GM12891 (cell line): ENCODE results near the gene NUP155. TPM values are rescaled to one million over a fixed set of nuclear protein-coding genes. Genes with fewer than 3 reads are reported as not detected.
"Not testable (repeated sequence)": the region's sequence is repeated elsewhere in the genome, so short reads cannot be mapped to it uniquely, and the experiment has no call there.

Experiments
- DNase-seq: peaks from one replicate; pipeline ENCODE4 v3.0.0; 2011; ENCODE audit warnings: low spot score; ENCODE audit not compliant: insufficient read length
- FAIRE-seq: peaks from 2 replicates; lab custom pipeline; 2011; peaks lifted over from hg19 to GRCh38; lab: Jason Lieb, UNC
- PAX5 ChIP-seq: IDR thresholded peaks from 2 replicates; pipeline ENCODE4 v1.6.1; 2011; ENCODE audit warnings: low read length, moderate library complexity, mild to moderate bottlenecking; ENCODE audit not compliant: insufficient read depth, severe bottlenecking
- POLR2A ChIP-seq: IDR thresholded peaks from 2 replicates; pipeline ENCODE4 v1.6.1; 2011; ENCODE audit warnings: low read depth, low read length, control low read depth
- POLR2AphosphoS5 ChIP-seq: IDR thresholded peaks from 2 replicates; pipeline ENCODE4 v1.6.1; 2011; ENCODE audit warnings: low read depth, low read length, control low read depth
- POU2F2 ChIP-seq: IDR thresholded peaks from 2 replicates; pipeline ENCODE4 v1.6.1; 2011; ENCODE audit warnings: low read depth, mild to moderate bottlenecking, control low read depth, low read length, moderate library complexity
- SPI1 ChIP-seq: IDR thresholded peaks from 2 replicates; pipeline ENCODE4 v1.6.1; 2011; ENCODE audit warnings: low read depth, low read length, control low read depth
- TAF1 ChIP-seq: IDR thresholded peaks from 2 replicates; pipeline ENCODE4 v1.6.1; 2011; ENCODE audit warnings: low read depth, low read length, control low read depth
- polyA plus RNA-seq: library from polyadenylated mRNA; unstranded; fragments of >200 nt; gene quantifications from one replicate; pipeline ENCODE4 v1.2.1, GENCODE V29; 2012; ENCODE audit warnings: low read depth, missing spikeins, inconsistent platforms; ENCODE audit not compliant: missing spikeins

NUP155 gene
- polyA plus RNA-seq = 14.3 TPM

DNA sequence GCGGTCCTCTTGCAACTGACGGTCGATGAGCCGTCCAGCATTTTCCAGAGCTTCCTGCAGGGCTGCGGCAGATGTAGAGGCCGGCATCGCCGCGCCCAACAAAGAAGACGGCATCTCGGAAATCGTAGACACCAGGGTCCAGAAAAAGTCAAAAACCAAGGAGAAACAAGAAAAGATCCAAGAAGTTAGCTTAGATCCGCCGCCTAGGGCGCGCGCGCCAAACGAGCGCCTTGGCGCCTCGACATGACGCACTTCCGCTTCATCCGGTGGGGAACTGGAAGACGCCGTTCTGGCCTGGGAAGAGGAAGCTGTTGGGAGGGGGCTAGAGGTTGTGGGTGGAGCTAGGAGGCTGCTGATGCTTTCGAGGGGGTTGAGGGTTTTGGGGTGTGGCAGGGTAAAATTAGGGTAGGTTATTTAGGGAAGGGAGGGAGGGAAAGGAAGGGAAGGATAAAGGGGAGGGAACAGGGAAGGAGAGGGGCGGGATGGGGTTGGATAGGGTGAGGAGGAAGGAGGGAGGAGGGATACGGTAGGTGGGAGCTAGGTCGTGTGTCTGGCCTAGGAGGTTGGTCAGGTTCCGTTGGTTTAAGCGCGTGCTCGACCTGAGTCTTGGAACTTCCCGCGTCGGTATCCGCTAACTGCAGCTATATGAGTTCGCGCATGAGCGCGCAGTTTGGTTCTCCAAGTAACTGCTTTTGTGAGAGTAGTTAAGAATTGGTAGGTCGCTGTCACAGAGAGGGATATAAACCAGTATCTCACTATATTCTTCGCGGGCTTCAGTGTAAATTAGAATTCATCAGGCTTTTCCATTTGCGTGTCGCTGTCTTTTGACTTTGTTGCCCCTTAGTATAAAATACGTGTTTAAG, at the start of gene NUP155:
TSS of gene NUP155 (minus strand) at position 243 of the 863 bp plus-strand sequence. CDS start at position 114, 129 bp downstream.
- FAIRE-seq = peak; percentile 98
- TF ChIP-seq POLR2A = peak; percentile 94
- TF ChIP-seq POU2F2 = no peak; the same call in 1 of the 2 replicates
- TF ChIP-seq PAX5 = peak; percentile 23
- TF ChIP-seq TAF1 = peak; percentile 85
- peak; percentile 93 for TF ChIP-seq POLR2AphosphoS5
- TF ChIP-seq SPI1 = peak; percentile 84

GRCh38 chr5:37417347-37417746, 46.4 kb upstream of the NUP155 start:
- FAIRE-seq (no peak), DNase-seq (no peak)

More for the DNA sequence above, at the start of gene NUP155:
- DNase-seq = peak; percentile 75

DNA sequence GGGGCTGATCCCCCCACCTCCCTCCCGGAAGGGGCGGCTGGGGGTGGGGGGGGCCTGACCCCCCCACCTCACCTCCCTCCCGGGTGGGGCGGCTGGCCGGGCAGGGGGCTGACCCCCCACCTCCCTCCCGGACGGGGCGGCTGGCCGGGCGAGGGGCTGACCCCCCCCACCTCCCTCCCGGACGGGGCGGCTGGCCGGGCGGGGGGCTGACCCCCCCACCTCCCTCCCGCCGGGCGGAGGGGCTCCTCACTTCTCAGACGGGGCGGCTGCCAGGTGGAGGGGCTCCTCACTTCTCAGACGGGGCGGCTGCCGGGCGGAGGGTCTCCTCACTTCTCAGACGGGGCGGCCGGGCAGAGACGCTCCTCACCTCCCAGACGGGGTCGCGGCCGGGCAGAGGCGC, 44.5 kb upstream of the NUP155 start:
- not testable (repeated sequence) for FAIRE-seq, DNase-seq

More at GRCh38 chr5:37417347-37417746, 46.4 kb upstream of the NUP155 start:
- TF ChIP-seq PAX5 = no peak
- TF ChIP-seq POLR2AphosphoS5 = no peak
- no peak for TF ChIP-seq TAF1
- no peak for TF ChIP-seq POLR2A
- no peak for TF ChIP-seq POU2F2
- TF ChIP-seq SPI1 = no peak

DNA sequence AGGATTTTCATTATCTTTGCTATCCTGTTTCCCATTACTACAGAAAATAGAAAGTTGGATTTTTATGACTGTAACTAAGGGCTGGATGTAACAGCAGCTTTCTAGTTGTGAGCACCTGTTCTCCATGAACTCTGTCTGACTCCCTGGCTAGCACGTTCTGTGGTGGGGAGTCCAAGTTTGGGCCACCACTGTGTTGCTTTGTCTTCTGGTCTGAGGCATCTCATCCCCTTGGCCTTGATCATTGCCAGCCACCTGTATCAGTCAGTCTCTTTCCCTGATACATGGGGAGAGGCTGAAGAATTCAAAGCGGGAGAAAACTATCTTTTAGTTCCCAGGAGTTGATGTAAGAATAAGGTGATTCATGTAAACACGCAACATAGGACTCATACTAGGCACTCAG, 41.6 kb upstream of the NUP155 start:
- FAIRE-seq = no peak
- no peak for TF ChIP-seq PAX5
- no peak for TF ChIP-seq TAF1
- TF ChIP-seq POLR2AphosphoS5 = no peak
- no peak for TF ChIP-seq SPI1
- no peak for TF ChIP-seq POU2F2
- no peak for TF ChIP-seq POLR2A
- DNase-seq = no peak

- TF ChIP-seq PAX5 (no peak), SPI1 (no peak), TAF1 (no peak), POLR2AphosphoS5 (no peak), POLR2A (no peak), POU2F2 (no peak)
- FAIRE-seq = no peak
These were observed 29.6 kb upstream of the NUP155 start for GRCh38 chr5:37400501-37400900.

DNA sequence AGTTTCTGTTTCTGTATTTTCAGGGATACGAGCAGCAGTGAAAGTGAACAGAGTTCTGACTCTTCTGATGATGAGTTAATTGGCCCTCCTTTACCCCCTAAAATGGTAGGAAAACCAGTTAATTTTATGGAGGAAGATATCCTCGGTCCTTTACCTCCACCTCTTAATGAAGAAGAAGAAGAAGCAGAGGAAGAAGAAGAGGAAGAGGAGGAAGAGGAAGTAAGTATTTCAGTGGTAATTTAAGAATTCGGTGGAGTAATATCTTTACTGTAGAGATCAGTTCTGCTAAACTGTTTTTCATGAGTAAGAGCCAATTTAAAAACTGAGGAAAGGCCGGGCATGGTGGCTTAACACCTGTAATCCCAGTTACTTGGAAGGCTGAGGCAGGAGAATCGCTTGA, 25.4 kb upstream of the NUP155 start:
- TF ChIP-seq POLR2A (no peak), TAF1 (no peak)
- DNase-seq (no peak), FAIRE-seq (no peak)

More at GRCh38 chr5:37400501-37400900, 29.6 kb upstream of the NUP155 start:
- DNase-seq = no peak

DNA sequence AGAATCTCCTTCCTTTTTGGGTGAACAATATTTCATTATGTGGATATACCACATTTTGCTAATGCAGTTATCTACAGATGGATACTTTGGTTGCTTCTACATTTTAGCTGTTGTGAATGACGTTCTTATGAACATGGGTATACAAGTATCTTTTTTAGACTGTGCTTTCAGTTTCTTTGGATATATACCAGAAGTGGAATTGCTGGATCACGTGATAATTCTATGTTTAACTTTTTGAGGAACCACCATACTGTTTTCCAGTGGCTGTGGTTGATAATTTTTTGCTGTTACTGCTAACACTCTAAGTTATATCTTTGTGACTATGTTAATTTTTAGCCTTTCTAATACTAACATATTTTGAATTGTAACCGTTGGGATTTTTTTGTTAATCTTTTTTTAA, 20.7 kb upstream of the NUP155 start:
- no peak for DNase-seq
- no peak for FAIRE-seq
- TF ChIP-seq PAX5 (no peak), POLR2A (no peak), TAF1 (no peak), POU2F2 (no peak), SPI1 (no peak), POLR2AphosphoS5 (no peak)

DNA sequence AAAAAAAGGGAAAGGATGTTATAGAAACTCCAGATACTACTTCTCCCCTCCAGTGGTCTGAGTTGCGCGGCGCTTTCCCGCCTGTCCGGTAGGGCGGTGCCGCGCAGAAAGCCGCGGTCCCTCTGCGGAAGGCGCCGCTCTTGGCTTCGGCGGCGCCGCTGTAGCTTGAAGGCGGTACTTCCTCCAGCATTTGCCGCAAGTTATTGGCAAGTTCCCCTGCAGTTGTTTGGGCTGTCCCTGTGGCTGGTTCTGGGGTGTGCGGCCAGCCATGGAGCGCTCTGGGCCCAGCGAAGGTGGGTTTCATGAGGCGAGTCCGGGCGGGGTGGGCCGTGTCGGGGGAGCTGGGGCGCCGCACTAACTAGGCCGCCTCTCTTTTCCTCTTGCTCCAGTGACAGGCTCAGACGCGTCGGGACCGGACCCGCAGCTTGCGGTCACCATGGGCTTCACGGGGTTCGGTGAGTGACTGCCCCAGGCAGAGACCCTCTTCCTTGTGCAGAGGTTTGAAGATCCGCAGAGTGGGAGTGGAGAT, 8.3 kb upstream of the NUP155 start, which contains the start of gene WDR70:
TSS of gene WDR70 (plus strand) at position 219 of the 529 bp plus-strand sequence. CDS start at position 269, 50 bp downstream.
- TF ChIP-seq SPI1 (peak; percentile 16; the same call in 1 of the 2 replicates), TAF1 (peak; percentile 80), POLR2AphosphoS5 (peak; percentile 80), POLR2A (peak; percentile 80)
- DNase-seq (peak; percentile 61), FAIRE-seq (peak; percentile 96)

- not testable (repeated sequence) for FAIRE-seq, DNase-seq
These were observed 7.2 kb upstream of the NUP155 start for GRCh38 chr5:37378066-37378465.

GRCh38 chr5:37375091-37375490, 4.2 kb upstream of the NUP155 start:
- FAIRE-seq = no peak
- DNase-seq = no peak
- TF ChIP-seq SPI1 (no peak), TAF1 (no peak)

DNA sequence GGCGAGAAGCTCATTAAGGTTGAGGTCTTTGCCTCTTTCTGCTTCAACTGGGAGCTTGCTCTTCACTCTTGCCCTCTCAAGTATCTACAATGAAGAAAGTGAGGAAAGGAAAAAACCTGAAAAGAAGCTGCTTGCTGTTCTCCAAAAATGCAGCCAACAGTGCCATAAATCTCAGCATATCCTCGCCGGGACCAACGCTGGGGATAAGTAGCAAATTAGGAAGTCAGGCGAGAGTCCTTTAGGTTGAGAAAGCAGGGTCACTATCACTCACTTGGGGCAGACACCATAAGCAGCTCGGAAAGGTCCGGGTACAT, 399 bp downstream of the NUP155 start:
- FAIRE-seq (no peak), DNase-seq (no peak)
- no peak for TF ChIP-seq POLR2AphosphoS5
- no peak for TF ChIP-seq SPI1
- TF ChIP-seq POU2F2 = no peak
